ENCODE measurements around the gene TLE4.

Gene TLE4

DNA sequence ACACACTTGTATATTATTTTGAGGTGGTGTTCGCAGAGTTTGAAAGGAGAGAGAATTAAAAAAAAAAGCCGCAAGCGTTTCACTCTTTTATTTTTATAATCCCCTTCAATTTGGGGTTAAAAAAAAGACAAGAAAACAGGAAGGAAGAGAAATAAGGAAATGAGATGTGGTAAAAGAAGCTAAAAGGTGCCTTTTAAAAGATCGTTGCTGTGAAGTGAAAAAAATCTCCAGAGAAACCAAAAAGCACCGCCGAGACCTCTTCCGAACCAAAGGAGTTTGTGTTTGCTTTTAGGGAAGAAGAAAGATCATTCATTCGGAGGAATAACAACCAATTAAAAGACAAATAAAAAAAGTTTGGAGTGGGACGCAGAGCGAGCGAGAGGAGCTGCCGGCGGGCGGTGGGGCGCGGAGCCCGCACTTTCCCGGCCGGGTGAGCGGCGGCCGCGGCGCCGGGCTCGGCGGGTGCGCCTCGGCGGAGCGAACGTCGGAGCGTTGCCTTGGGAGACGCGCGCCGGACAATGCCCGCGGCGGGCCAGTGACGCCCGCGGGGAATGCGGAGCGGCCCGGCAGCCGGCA, 355 bp downstream of the TLE4 start:
- DNase-seq (ENCODE audit: low read depth in 2 of 2): peak in 1 of 2 donors; percentile 32

DNA sequence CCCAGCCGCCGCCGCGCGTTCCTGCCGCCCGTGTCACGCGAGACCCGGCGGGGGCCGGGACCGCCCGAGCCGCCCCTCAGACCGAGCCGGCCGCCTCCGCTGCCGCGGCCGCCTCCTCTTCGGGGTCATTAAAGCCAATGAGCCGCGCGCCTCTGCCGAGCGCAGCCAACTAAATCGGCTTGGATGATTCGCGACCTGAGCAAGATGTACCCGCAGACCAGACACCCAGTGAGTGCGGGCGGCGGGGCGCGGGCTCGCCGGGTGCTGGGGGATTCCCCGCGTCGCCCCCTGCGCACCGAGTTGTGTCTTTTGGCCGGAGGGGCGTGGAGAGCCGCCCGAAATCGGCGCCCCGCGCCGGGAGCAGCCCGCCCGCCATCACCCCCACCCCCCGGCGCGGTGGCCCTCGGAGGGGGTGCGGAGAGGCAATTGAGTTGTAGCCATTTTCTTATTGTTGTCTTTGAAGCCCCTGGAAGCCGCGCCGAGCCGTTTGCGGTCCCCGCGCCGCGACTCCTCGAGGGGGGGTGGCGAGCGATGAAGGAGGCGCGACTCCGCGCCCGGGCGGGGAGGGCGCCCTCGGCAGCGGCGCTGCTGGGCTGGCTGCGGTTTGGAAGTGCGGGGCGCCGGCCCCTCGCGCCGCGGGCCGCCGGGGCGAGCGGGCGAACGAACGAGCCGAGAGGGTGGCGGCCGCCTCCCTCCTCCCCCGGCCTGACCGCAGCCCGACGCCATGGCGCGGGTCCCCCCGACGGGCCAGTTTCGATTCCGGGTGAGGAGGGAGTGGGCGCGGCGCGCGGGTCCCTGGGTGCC, 1.0 kb downstream of the TLE4 start:
- DNase-seq (ENCODE audit: low read depth in 2 of 2): peak; percentile 30 to 35

DNA sequence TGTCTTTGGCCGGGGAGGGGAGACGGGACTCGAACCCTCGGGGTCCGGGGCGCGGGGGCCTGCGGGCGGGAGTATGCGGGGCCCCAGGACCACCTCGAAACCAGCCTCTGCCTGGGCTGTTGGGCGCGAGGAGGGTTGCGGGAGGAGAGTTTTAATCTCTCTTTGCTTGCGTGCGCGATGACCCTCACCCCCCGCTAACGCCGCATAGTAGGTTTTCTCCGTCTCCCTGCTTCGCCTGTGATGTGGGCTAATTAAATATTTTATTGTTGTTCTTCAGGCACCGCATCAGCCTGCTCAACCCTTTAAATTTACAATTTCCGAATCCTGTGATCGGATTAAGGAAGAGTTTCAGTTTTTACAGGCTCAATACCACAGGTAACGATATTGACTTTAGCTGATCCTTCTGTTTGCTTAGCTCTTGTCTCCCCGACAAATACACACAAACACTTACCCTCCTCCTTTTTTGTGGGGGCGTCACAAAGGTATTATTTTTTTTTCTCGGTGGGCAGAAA, 1.7 kb downstream of the TLE4 start:
- DNase-seq (ENCODE audit: low read depth in 2 of 2): no peak

DNA sequence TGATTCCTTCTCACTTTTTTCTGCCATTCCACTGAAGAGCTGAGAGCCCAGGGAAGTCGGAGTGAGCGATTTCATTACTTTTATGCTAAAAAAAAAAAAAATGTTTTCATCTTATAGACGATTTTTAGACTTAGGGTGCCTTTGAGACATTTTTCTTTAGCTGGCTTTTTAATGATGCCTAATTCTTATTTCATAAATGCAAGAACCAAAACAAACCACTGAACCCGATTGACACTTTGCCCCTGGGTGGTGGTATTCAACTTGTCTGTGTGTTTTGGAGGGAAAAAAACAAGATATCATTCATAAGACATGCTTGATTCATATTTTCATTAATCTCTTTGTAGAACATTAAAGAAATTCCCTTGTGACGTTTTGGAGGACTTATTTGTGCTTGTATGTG, 2.4 kb downstream of the TLE4 start:
- DNase-seq (ENCODE audit: low read depth in 2 of 2): no peak

DNA sequence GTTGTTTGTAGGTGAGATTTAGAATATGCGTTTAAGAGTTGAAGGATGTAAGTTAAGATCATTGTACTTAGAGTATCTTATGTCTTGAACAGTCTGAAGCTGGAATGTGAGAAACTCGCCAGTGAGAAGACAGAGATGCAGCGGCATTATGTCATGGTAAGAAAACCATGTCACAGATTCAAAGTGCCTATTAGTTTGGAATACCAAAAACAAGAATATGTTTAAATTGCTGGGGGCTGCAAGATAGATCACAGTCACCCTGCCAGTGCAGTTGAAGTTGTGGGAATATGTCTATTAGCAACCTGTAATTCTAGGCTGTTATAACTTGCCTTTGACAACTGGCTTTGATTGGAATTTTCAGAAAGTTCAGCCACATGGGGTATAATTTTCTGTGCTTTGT, 3.0 kb downstream of the TLE4 start:
- no peak for DNase-seq (ENCODE audit: low read depth in 2 of 2)

DNA sequence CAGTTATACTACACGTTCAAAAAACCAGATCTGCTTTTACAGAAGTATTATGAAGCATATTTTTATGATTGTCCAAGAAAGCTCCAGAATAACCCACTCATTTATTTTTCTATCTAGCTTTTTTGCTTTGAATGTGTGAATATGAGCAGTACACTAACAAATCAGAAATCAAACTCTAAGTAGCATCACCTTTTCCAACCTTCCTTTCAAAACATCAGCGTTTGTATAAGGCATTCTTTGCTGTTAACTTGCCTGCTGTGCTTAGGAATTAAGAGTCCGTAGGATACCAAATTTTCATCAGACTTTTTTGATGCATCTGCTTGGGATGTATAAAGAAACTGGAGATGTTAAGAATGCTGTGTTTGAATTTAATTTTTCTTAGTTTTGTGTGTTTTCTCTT, 3.8 kb downstream of the TLE4 start:
- DNase-seq (ENCODE audit: low read depth in 2 of 2): no peak

DNA sequence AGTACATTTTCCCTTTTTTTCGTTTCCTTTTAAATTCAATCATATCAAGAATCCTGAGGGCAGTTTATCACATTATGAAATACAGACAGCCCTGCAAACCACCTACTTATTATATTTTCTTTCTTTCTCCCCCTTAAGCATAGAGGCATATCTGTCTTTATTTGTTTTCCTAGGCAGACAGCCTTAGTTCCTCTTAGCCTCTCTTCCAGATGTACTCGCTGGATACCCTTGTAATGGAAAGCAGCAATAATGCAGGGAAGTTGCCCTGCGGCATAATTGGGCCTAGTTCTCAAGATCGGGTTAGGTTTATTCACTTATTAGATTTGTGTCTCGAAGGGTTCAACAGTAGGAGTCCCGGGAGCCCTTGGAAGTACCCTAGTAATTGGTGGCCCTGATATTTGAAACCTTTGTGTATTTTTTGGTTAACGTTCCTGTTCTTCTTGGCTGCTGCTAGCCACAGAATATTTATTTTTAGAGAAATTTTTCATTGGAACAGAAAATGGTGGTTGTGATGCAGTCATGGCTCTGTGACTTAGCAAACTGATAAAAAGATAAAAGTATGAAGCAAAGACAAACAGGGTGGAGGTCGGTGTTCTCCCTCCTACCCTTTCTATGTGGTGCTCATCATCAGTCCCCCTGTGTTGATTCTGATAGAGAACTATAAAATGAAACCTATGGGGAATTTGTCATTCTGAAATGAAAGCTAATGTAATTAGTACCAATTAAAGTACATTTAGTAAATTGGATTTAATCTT, 6.4 kb downstream of the TLE4 start:
- DNase-seq (ENCODE audit: low read depth in 2 of 2): no peak

DNA sequence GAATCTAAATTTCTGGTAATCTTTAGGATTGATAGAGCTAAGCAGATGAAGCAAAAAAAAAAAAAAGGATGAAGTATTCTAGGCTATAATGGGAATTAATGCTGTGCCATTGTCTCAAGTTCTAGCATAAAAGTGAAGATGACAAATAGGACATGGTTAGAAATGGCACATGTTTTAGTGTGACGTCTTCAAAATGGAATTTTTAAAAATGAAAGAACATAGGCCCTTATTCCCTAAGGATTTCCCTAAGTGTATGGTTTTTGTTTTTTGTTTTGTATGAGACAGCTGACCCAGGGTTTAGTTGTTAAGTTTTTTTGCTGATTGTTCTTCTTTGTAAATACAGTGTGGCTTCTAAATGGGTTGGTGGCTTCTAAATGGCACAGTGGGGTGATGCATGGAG, 7.1 kb downstream of the TLE4 start:
- DNase-seq (ENCODE audit: low read depth in 2 of 2): no peak

DNA sequence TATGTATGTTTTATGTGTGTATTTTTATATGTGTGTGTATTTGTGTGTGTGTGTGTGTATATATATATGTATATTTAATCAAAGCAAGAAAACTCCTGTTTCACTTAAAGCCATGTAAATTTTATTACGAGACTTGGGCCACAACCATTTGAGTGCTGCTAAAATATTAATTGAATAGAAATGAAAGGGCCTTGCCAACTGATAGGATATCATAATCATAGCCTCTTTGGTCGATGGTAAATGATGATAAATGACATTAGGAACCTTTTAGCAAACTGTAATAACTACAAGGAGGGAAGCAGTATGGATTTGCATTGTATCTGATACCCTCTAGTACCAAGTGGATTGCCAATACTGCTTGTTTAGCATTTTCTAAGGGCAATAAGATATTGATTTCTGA, 7.9 kb downstream of the TLE4 start:
- no peak for DNase-seq (ENCODE audit: low read depth in 2 of 2)

DNA sequence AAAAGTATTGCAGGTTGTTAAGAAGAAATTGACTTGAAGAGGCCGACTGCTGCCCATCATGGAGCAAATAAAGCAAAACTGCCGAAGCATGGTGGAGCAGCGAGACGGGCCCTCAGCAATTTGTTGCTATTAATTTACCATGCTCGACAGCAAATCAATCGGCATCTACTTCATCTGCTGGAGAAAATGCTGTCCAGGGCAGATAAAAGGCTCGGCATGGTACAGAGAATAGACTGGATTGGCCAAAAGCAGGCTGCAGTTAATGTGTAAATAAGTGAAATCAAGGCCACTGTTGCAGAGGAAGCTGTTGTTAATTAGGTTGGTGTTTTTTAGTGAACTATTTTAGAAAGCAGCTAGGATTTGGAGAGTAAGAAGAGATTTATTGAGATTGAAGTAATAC, 8.3 kb downstream of the TLE4 start:
- no peak for DNase-seq (ENCODE audit: low read depth in 2 of 2)

DNA sequence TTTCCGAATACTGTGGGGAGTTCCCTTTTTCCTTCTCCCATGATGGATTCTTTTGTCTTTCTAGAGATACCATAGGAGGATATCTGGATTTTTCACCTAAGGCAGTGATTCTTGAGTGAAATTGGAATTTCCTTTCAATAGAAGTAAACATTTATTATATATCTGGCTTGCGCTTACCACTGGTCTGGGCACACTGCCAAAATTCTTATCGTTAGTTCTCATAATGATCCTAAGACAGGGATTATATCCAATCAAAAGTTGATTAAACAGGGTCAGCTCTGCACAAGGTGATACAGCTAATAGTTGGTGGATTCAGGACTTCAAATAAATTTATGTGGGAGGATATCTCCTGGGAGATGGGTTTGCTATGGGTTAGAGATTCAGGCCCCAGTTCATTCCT, 9.6 kb downstream of the TLE4 start:
- DNase-seq (ENCODE audit: low read depth in 2 of 2): no peak

DNA sequence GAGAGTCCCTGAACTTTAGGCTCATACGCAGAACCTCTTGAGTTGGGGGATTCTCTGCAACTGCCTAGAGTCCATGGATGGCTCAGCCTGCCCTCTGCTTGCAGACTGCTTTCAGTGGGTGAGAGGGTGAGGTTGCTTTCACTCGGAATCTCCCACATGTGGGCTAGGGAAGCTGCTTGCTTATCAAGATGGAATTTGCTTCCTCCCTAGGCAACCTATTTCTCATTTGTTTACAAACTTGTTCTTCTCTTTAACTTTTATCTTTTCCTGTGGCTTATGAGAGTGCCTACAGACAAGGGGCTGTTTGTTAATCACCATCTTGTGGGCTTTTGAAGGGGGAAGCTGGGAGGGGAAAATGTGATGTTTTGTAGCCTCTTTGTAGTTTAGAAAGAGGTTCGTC, 10.0 kb downstream of the TLE4 start:
- DNase-seq (ENCODE audit: low read depth in 2 of 2): no peak

DNA sequence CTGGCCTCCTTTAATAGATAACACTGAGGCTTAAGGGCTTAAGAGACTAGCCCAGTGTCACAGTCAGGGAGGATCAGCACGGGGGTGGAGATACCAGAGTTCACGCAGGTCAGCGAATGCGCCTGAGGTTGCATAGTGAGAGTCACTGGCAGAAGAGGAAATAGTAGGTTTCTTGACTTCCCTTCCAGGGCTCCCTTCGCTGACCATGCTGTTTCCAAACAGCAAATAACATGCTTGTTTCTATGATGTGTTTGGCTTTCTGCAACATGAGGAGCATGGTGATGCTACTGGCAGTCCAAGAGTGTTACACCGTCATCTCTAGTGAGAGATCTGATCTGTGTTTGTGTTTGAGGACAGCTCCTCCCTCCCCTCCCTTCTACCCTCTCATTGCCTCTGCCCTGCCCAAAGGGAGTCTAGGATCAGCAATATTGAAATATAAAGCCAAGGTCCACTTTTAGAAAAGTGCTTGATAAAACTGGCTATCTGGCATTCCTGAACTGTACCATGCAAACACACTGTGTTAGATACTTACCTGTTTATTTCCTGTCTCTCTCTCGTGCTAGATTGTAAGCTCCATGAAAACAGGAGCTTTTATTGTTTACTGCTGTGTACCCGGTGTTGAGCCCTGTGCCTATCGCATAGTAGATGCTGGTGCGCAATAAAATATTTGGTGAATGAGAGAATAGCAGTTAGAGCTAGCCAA, 12.3 kb downstream of the TLE4 start:
- DNase-seq (ENCODE audit: low read depth in 2 of 2): no peak

DNA sequence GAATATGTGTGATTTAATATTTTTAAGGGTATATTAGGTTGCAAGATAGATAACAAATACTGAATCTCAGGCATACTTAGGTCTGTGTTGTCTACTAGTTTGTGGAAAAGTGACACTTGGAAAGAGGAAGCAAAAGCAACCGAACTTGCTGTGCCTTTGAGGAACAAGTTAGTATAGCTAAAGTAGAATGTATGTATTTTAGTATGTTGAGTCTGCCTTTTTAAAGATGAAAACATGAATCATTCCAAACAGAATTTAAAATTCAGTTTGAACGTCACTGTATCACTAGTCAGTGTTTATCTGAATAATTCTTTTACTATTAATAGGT, 12.9 kb downstream of the TLE4 start:
- no peak for DNase-seq (ENCODE audit: low read depth in 2 of 2)

DNA sequence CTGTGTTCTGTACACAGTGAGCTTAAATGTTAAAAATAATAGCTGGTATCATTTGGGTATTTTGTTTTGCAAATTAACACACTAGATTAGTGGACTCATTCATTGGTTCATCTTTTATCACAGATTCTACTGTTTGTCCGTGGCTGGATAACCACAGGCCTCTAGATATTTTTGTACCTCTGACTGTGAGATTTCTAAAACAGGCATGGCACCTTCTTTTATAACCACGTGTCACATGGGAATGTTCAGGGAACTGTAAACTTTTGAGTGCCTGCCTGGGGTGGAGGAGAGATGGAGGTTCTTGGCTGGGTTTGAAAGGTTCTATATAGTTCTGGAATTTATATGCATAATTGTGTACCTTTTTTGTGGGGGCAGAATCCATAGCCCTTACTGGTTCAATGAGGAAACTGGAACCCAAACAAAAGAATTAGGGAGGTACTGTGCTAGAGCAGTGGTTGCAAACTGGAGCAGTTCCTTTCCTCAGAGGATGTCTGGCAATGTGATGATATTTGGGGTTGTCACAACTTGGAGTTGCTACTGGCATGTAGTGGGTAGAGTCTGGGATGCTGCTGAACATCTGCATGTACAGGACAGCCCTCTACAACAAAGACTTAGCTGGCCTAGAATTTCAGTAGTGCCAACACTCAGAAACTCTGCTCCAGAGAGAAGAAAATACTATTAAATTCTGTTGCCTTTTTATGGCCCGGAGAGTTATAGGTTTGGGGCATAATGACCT, 16.9 kb downstream of the TLE4 start:
- DNase-seq (ENCODE audit: low read depth in 2 of 2): no peak

DNA sequence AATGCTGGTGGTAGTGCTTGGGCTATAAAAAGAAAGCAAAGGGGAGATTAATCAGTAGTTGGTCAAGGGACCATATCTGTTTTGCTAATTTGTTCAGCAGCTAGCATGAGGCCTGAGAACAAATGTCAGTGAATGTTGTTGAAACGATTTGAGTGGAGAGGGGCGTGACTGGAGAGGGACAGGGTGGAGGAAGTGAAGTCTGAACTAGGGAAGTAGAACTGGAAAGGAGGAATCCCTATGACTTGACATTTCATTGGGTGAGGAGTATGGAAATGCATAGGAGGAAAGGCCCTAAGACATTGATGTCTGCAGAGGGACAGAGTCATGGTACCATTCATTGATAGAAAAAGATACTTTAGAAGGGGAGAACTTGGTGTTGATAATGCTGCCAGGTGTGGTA, 19.7 kb downstream of the TLE4 start:
- no peak for DNase-seq (ENCODE audit: low read depth in 2 of 2)

DNA sequence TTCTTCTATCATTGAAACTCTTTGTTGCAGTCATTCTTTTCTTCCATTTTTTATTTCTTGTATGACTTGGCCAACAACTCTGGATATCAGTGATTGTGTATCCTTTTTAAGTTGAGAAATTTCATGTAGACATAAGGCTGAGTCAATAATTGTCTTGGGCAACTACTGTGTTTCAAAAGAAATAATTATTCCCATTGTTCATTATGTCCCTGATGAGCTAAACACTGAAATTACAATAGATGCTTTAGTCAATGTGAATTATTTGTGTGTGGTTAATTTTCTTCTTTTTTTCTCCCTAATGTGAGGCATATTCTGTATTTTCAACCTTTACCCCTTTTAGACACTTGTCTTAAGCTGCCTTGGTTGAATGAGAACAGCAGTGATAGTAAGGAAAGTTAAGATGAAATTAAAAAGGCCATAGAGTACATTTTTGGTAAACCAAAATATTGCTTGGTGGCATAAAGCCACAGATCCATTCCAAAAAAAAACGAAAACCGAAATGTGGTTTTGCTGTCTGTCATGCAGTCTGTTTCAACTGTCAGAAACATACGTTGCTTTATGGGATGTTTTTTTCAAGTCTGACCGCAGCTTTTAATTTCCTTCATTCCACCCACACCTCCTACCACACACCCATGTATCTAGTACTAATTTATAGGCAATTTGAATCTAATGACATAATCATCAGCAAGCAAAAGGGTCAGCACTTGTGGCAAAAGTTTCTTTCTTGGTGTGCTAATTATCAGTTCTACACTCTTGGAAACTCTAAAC, 21.1 kb downstream of the TLE4 start:
- no peak for DNase-seq (ENCODE audit: low read depth in 2 of 2)

DNA sequence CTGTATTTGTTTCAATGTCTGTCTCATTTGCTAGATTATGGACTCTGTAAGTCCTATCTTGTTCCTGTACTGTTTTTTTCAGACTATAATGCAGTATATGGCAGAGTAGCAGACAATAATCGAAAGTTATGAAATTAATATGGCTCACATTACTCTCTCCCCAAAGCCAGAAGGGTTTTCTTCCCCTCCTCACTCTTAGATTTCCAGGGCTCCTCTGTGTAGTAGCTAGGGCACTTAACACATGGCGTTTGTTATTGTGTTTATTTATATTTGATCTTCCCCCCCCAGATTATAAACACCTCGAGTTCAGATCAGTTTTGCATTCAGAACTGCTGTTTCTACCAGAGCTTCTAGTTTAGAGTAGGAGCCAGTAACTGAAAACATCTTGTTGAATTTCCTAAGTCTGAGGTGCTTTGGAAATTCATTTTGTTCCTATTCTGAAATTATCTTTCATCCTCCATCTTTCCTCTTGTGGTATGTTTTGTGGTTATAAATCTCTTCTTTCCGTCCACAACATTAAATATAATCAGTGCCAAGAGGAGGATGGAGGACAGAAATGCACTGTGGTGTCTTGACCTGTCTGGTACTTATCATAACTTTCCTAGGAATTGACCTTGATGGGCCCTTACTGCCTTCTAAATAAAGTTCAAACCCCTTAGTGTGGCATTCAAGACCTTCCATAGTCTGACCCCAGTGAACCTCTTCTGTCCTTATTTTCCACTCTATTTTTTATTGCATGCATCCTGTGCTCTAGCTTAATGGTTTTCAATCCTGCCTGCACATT, 27.0 kb downstream of the TLE4 start:
- DNase-seq (ENCODE audit: low read depth in 2 of 2): no peak

DNA sequence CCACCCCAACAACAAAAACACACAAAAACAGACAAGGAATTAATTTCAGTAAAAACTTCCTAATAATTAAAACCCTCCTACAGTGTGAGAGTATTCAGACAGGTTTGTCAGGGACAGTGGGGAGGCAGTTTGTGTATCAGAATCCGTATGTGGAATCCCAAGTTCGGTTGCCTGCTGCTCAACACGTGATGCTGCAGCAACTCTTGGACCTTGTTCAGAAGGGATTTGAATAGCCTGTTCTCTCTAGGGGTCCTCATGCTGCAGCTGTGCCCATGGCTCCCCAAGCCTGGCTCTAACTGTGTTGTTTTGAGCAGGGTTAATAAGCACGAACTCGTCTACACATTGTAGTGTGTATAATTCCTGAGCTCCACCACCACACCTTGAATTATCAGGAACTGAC, 28.7 kb downstream of the TLE4 start:
- no peak for DNase-seq (ENCODE audit: low read depth in 2 of 2)
